Measurements from ENCODE around the gene HSCB. TPM values are rescaled to one million over a fixed set of nuclear protein-coding genes. Genes with fewer than 3 reads are reported as not detected.

Gene HSCB
- polyA plus RNA-seq, 1 donor (not counting 4 experiments of a cell fraction or from before 2014, with no cell fraction given): 12.5 TPM

- no peak for TF ChIP-seq EZH2 (IDR thresholded peaks at IDR 0.05; ENCODE audit: low read length)
- TF ChIP-seq CTCF (optimal IDR thresholded peaks at IDR 0.05 in 1 of 3, IDR thresholded peaks at IDR 0.05 in 1 of 3, conservative IDR thresholded peaks at IDR 0.05 in 1 of 3; ENCODE audit: extremely low read depth in 1 of 3, insufficient read depth in 2 of 3, low read length in 3 of 3): no peak
- FAIRE-seq: no peak
- no peak overlapping the region for H3K4me2 ChIP-seq (ENCODE audit: control insufficient read depth, extremely low read depth, insufficient read depth, low read depth, low read length)
- no peak for DNase-seq (ENCODE audit: low read depth, low spot score)
- no peaks in the 10 kb centered on the region for H3K9me1 ChIP-seq (ENCODE audit: control insufficient read depth, extremely low read depth, insufficient read depth, low read length)
- H4K20me1 ChIP-seq (ENCODE audit: control insufficient read depth, extremely low read depth, insufficient read depth, low read length): peaks cover 17% of the 10 kb centered on the region
- H3K4me3 ChIP-seq (ENCODE audit: control insufficient read depth in 2 of 3, extremely low read depth in 1 of 3, insufficient read depth in 2 of 3, low read depth in 1 of 3, low read length in 3 of 3): no peak overlapping the region
- H3K9me3 ChIP-seq (ENCODE audit: control insufficient read depth, low read depth, low read length): no peaks in the 10 kb centered on the region
- H3K27ac ChIP-seq (ENCODE audit: control insufficient read depth, insufficient read depth, low read length): no peak overlapping the region
- no peak overlapping the region for H2AFZ ChIP-seq (ENCODE audit: control insufficient read depth, low read length)
- no peak overlapping the region for H3K9ac ChIP-seq (ENCODE audit: control insufficient read depth, extremely low read depth, insufficient read depth, low read length)
- peaks cover 19 to 40% of the 10 kb centered on the region in 2 experiments for H3K36me3 ChIP-seq (ENCODE audit: control insufficient read depth in 2 of 2, extremely low read depth in 1 of 2, insufficient read depth in 2 of 2, low read length in 2 of 2)
- H3K27me3 ChIP-seq (ENCODE audit: control insufficient read depth, extremely low read depth, insufficient read depth, low read length): no peaks in the 10 kb centered on the region
- H3K4me1 ChIP-seq (ENCODE audit: control insufficient read depth, extremely low read depth, insufficient read depth, low read length): peaks cover 8% of the 10 kb centered on the region
- dilution Hi-C loops (cut with MboI; ENCODE audit: extremely low pct_ligation_motif_present, low sequenced_read_pairs): no loop called here
- peaks cover 49% of the 10 kb centered on the region for H3K79me2 ChIP-seq (ENCODE audit: control insufficient read depth, insufficient read depth, low read length)
Observed at GRCh38 chr22:28795071-28795693, 53.3 kb downstream of the HSCB start.

- dilution Hi-C loops (cut with MboI; ENCODE audit: extremely low pct_ligation_motif_present, low sequenced_read_pairs): no loop called here
- no peak overlapping the region for H2AFZ ChIP-seq (ENCODE audit: control insufficient read depth, low read length)
- no peak overlapping the region for H3K9ac ChIP-seq (ENCODE audit: control insufficient read depth, extremely low read depth, insufficient read depth, low read length)
- peaks cover 8% of the 10 kb centered on the region for H3K4me1 ChIP-seq (ENCODE audit: control insufficient read depth, extremely low read depth, insufficient read depth, low read length)
- no peaks in the 10 kb centered on the region for H3K27me3 ChIP-seq (ENCODE audit: control insufficient read depth, extremely low read depth, insufficient read depth, low read length)
- FAIRE-seq (no peak), DNase-seq (ENCODE audit: low read depth, low spot score) (no peak)
- H3K79me2 ChIP-seq (ENCODE audit: control insufficient read depth, insufficient read depth, low read length): peaks cover 51% of the 10 kb centered on the region
- no peak overlapping the region for H3K4me3 ChIP-seq (ENCODE audit: control insufficient read depth in 2 of 3, extremely low read depth in 1 of 3, insufficient read depth in 2 of 3, low read depth in 1 of 3, low read length in 3 of 3)
- H3K9me3 ChIP-seq (ENCODE audit: control insufficient read depth, low read depth, low read length): no peaks in the 10 kb centered on the region
- H3K4me2 ChIP-seq (ENCODE audit: control insufficient read depth, extremely low read depth, insufficient read depth, low read depth, low read length): no peak overlapping the region
- H4K20me1 ChIP-seq (ENCODE audit: control insufficient read depth, extremely low read depth, insufficient read depth, low read length): peaks cover 17% of the 10 kb centered on the region
- no peak overlapping the region for H3K27ac ChIP-seq (ENCODE audit: control insufficient read depth, insufficient read depth, low read length)
- TF ChIP-seq CTCF (optimal IDR thresholded peaks at IDR 0.05 in 1 of 3, IDR thresholded peaks at IDR 0.05 in 1 of 3, conservative IDR thresholded peaks at IDR 0.05 in 1 of 3; ENCODE audit: extremely low read depth in 1 of 3, insufficient read depth in 2 of 3, low read length in 3 of 3) (no peak), EZH2 (IDR thresholded peaks at IDR 0.05; ENCODE audit: low read length) (no peak)
- H3K9me1 ChIP-seq (ENCODE audit: control insufficient read depth, extremely low read depth, insufficient read depth, low read length): no peaks in the 10 kb centered on the region
- H3K36me3 ChIP-seq (ENCODE audit: control insufficient read depth in 2 of 2, extremely low read depth in 1 of 2, insufficient read depth in 2 of 2, low read length in 2 of 2): peaks cover 19 to 40% of the 10 kb centered on the region in 2 experiments
Observed at GRCh38 chr22:28795932-28796856, 54.4 kb downstream of the HSCB start.
